Skeletal muscle tissue (tissue), 4 donors: ENCODE data around the gene SP4. TPM values are rescaled to one million over a fixed set of nuclear protein-coding genes. Genes with fewer than 3 reads are reported as not detected.

Source experiments
- H3K27ac ChIP-seq: one replicate; pipeline ENCODE4 v1.7.0; 2013; ENCODE audit warnings: mild to moderate bottlenecking, low read depth, low read length, inconsistent platforms
- H3K27me3 ChIP-seq, 3 donors: one replicate each; pipeline ENCODE4 v1.7.0; 2013; ENCODE audit warnings: low read length in 3 of 3; ENCODE audit not compliant: control insufficient read depth in 3 of 3, insufficient read depth in 3 of 3
- H3K36me3 ChIP-seq, 3 donors: one replicate each; pipeline ENCODE4 v1.7.0; 2013; ENCODE audit warnings: low read length in 3 of 3; ENCODE audit not compliant: control insufficient read depth in 3 of 3, insufficient read depth in 3 of 3
- H3K4me1 ChIP-seq, 3 donors: one replicate each; pipeline ENCODE4 v1.7.0; 2013; ENCODE audit warnings: low read length in 3 of 3, mild to moderate bottlenecking in 3 of 3; ENCODE audit not compliant: control insufficient read depth in 3 of 3, insufficient read depth in 3 of 3
- H3K4me3 ChIP-seq, 3 donors: one replicate each; pipeline ENCODE4 v1.7.0; 2013; ENCODE audit warnings: low read length in 3 of 3
- H3K9ac ChIP-seq, 3 donors: one replicate each; pipeline ENCODE4 v1.7.0; 2013; ENCODE audit warnings: low read length in 3 of 3, mild to moderate bottlenecking in 3 of 3, moderate library complexity in 2 of 3, low read depth in 1 of 3
- H3K9me3 ChIP-seq, 3 donors: one replicate each; pipeline ENCODE4 v1.7.0; 2013; ENCODE audit warnings: low read length in 3 of 3; ENCODE audit not compliant: control insufficient read depth in 3 of 3
- total RNA-seq: library from RNA; depleted of rRNA; stranded (reverse); fragments of >200 nt; gene quantifications from one replicate; pipeline ENCODE4 v1.2.3, GENCODE V29; 2014
- donor health status: Osteomylitis.

The SP4 gene
- total RNA-seq, 1 donor from 2014 or later, result 8.9 TPM

DNA sequence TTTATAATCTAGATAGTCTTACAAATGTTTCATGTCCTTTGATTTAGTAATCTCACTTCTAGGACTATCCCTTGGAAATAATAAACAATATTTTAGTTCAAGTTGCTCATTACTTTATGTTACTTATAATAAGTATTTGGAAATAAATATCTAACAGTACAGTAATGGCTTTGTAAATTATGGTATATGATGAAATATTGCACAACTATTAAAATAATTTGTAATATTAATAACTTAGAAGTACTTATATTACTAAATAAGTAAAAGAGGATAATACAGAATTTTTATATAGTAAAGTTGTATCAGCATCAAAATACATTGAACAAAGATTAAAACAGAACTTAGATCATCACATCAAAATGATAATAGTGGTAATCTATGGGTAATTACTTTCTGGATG lies 41.1 kb downstream of the SP4 start:
- no peak overlapping the region for H3K4me3 ChIP-seq
- no peak overlapping the region for H3K9ac ChIP-seq
- H3K27ac ChIP-seq, result no peak overlapping the region
- H3K27me3 ChIP-seq, result no peaks in the 10 kb centered on the region
- H3K4me1 ChIP-seq, result peaks cover 0 to 13% (median 5%) of the 10 kb centered on the region in 3 donors
- H3K9me3 ChIP-seq, result no peaks in the 10 kb centered on the region
- H3K36me3 ChIP-seq, result no peaks in the 10 kb centered on the region

DNA sequence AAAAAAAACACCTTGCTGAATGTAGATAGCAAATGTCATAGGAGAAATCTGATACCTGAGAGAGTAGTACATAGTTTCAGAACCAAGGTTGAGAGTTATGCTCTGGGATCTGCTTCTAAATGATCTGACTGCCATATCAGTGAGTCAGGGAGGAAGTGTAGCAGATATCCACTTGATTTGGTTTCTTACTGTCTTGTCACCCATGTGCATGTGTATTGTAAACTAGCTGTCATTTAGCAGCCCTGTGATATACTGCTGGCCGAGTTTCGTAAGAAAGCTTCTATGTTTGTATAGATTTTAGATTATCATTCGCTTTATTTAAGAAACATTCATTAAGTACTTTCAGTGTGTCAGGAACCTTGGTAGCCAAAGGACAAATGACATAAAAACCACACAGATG lies 42.0 kb downstream of the SP4 start:
- no peak overlapping the region for H3K4me3 ChIP-seq
- H3K9me3 ChIP-seq, result no peaks in the 10 kb centered on the region
- H3K4me1 ChIP-seq, result peaks cover 0 to 13% (median 5%) of the 10 kb centered on the region in 3 donors
- no peaks in the 10 kb centered on the region for H3K36me3 ChIP-seq
- no peaks in the 10 kb centered on the region for H3K27me3 ChIP-seq
- H3K27ac ChIP-seq, result no peak overlapping the region
- H3K9ac ChIP-seq, result no peak overlapping the region

GRCh38 chr7:21472029-21472428 lies 44.1 kb downstream of the SP4 start:
- Histone ChIP-seq H3K9me3 (no peaks in the 10 kb centered on the region), H3K36me3 (peaks cover 0 to under 1% (median 0%) of the 10 kb centered on the region in 3 donors), H3K27me3 (no peaks in the 10 kb centered on the region), H3K4me3 (no peak overlapping the region), H3K27ac (no peak overlapping the region), H3K4me1 (peaks cover 0 to 14% (median 5%) of the 10 kb centered on the region in 3 donors), H3K9ac (no peak overlapping the region)

- H3K27me3 ChIP-seq, result no peaks in the 10 kb centered on the region
- no peak overlapping the region for H3K27ac ChIP-seq
- no peak overlapping the region for H3K9ac ChIP-seq
- peaks cover 0 to 14% (median 5%) of the 10 kb centered on the region in 3 donors for H3K4me1 ChIP-seq
- H3K9me3 ChIP-seq, result no peaks in the 10 kb centered on the region
- H3K4me3 ChIP-seq, result no peak overlapping the region
- peaks cover 0 to 10% (median 0%) of the 10 kb centered on the region in 3 donors for H3K36me3 ChIP-seq
Measured at GRCh38 chr7:21476429-21476828, 48.5 kb downstream of the SP4 start.

DNA sequence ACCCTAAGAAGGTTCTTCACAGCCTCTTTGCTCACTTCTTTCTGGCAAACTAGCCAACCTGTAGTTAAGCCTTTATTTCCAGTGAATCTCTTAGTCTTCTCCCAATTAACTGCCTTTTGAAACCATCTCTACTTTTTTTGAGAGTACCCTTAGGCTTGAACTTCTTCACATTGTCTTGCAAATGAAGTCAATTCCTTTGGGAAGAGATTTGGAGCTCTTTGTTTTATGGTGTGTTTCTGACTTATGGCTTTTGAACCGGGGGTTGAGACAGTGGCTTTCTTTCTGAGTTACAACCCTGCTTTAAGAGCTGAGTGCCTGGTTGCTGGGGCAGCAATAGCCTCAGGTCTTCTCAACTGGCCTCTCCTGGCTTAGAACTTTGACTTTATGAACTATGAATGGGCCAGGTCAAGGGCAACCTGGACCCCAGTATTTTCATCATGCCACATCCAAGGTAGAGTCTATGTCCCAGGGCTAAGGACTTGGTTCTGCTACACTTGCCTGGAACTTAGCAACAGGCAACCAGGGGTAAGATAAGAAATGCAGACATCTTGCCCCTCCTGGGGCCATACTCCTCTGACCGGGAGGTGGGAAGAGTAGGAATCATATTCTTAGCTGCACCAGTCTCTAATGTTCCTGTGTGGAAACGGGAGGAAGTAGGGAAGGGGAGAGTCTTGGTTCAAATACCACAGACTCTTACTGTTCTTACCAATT lies 53.0 kb downstream of the SP4 start:
- Histone ChIP-seq H3K27ac (no peak overlapping the region), H3K36me3 (peaks cover 0 to 13% (median 3%) of the 10 kb centered on the region in 3 donors), H3K4me3 (no peak overlapping the region), H3K4me1 (peaks cover 0 to 4% (median 0%) of the 10 kb centered on the region in 3 donors), H3K9me3 (no peaks in the 10 kb centered on the region), H3K9ac (no peak overlapping the region), H3K27me3 (no peaks in the 10 kb centered on the region)

DNA sequence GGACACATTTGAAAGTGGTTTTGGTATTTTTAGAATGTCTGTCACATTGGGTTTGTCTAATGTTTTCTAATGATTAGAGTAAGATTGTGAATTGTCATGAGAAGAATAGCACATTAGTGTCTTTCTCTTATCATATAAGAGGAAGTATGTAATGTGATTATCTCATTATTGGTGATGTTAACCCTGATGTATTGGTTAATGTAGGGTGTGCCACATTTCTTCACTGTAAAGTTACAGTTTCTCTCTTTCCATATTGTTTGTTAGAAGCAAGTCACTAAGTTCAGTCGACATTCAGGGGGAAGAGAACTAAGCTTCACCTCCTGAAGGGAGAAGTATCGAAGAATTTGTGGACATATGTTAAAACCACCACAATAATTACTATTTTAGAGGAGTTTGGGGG lies 58.6 kb downstream of the SP4 start:
- Histone ChIP-seq H3K36me3 (peaks cover 0 to 3% (median 3%) of the 10 kb centered on the region in 3 donors), H3K27ac (no peak overlapping the region), H3K9ac (no peak overlapping the region), H3K27me3 (no peaks in the 10 kb centered on the region), H3K4me3 (no peak overlapping the region), H3K4me1 (no peaks in the 10 kb centered on the region), H3K9me3 (no peaks in the 10 kb centered on the region)

DNA sequence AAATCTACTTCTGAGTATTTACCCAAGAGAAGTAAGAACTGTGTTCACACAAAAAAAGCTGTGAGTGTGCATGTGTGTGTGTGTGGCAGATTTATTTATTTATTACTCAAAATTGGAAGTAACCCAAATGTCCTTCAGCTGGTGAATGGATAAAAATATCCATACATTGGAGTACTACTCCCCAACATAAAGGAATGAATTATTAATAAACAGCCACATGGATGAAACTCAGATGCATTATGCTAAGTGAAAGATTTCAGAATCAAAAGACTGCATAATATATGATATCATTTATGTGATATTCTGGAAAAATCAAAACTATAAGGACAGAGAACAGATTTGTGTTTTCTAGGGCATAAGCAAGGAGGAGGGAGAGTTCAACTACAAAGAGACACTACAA lies 67.8 kb downstream of the SP4 start:
- Histone ChIP-seq H3K36me3 (peaks cover 0 to 2% (median 0%) of the 10 kb centered on the region in 3 donors), H3K27me3 (no peaks in the 10 kb centered on the region), H3K9me3 (peaks cover 0 to 3% (median 0%) of the 10 kb centered on the region in 3 donors), H3K4me3 (no peak overlapping the region), H3K4me1 (no peaks in the 10 kb centered on the region), H3K9ac (no peak overlapping the region), H3K27ac (no peak overlapping the region)

GRCh38 chr7:21497072-21497471 lies 69.2 kb downstream of the SP4 start:
- Histone ChIP-seq H3K36me3 (peaks cover 0 to 3% (median 2%) of the 10 kb centered on the region in 3 donors), H3K4me3 (no peak overlapping the region), H3K4me1 (no peaks in the 10 kb centered on the region), H3K9ac (no peak overlapping the region), H3K27me3 (no peaks in the 10 kb centered on the region), H3K9me3 (peaks cover 0 to 3% (median 0%) of the 10 kb centered on the region in 3 donors), H3K27ac (no peak overlapping the region)

DNA sequence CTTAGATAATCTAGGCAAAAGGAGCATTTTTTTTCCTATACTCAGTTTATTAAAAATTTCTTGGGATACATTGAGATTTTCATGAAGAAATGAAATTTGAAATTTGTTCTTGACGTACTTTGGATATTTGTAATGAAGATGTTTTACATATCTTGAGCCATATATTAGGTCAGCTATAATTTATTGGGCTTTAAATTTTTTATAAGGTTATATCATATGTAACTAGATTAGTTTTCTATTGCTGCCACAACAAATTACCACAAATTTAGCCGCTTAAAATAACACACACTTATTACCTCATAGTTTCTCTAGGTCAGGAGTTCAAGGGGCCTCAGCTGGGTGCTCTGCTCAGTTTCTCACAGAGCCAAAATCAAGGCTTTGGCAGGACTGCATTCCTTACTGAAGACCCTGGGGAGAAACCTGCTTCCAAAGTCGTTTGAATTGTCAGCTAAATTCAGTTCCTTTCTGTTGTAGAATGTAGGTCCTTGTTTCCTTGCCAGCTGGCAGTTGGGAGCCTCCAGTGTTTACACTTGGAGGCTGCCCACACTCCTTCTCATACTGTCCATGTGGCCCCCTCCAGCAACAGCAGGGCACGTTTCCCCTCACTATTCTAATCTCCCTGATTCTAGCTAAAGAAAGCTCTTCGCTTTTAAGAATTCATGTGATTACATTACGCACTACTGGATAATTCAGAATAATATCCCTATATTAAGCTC lies 72.4 kb downstream of the SP4 start:
- H3K4me3 ChIP-seq, result no peak overlapping the region
- H3K27ac ChIP-seq, result no peak overlapping the region
- H3K4me1 ChIP-seq, result no peaks in the 10 kb centered on the region
- H3K36me3 ChIP-seq, result peaks cover 0 to 7% (median 3%) of the 10 kb centered on the region in 3 donors
- H3K27me3 ChIP-seq, result no peaks in the 10 kb centered on the region
- H3K9me3 ChIP-seq, result peaks cover 0 to 3% (median 0%) of the 10 kb centered on the region in 3 donors
- no peak overlapping the region for H3K9ac ChIP-seq

DNA sequence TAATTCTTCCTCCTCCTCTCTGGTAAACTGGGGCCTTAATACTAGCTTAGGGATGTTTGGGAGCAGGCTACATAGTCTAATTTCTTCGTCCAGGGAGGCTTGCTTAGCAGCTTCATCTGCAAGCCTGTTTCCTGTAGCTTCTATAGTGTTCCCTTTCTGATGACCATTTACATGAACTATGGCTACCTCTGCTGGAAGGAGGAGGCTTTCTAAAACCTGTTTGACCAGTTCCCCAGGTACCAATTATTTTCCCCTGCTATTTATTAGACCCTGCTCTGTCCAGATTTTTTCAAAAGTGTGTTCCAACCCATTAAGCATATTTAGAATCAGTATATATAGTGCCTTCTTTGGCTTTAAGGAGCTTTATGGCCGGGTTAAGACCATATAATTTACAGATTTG lies 76.1 kb downstream of the SP4 start:
- Histone ChIP-seq H3K9ac (no peak overlapping the region), H3K36me3 (peaks cover 0 to 5% (median 3%) of the 10 kb centered on the region in 3 donors), H3K9me3 (no peaks in the 10 kb centered on the region), H3K4me1 (no peaks in the 10 kb centered on the region), H3K4me3 (no peak overlapping the region), H3K27me3 (no peaks in the 10 kb centered on the region), H3K27ac (no peak overlapping the region)
